ENCODE measurements around the gene TMEM123.
"Not testable (repeated sequence)": the region's sequence is repeated elsewhere in the genome, so short reads cannot be mapped to it uniquely, and the experiment has no call there.

Gene TMEM123

DNA sequence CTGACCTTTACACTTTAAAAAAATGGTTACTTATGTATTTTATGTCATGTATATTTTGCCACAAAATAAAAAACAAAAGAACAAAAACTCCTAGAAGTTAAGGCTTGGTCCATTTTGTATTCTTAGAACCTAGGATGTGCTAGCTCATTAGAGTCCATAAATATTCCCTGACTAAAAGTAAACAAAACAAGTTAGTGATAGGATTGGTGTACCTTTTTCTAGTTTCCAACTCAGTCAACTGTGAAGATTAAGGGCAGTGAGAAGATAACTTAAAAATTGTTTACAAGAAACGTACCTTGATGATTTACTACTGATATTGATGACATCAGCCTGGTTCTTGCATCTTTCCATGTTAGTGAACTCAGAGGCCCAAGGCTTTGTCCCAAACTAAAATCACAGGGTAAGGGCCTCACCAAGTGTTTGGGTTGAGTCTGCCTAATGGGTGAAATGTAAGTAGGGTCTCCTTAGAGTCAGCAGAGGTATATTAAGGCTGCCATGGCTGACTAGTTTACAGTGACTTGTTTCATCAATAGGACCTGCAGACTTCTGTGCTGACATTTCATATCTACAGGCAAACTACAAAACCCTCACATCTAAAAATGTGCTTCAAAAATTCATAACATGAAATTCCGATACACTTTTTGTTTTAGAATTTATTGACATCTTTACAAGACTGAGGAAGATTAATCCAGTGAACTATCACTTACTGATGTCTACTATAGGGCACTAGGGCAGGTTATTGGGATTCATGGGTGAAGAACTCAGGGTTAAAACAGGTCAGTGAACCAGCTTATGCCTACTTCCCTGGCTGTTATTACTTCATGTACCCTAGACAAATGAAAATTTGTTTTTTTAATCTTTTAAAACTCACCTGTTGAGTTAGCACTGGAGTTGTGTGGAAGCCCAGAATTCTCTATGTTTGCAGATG is 4.4 kb downstream of the TMEM123 start:
- FAIRE-seq = no peak

DNA sequence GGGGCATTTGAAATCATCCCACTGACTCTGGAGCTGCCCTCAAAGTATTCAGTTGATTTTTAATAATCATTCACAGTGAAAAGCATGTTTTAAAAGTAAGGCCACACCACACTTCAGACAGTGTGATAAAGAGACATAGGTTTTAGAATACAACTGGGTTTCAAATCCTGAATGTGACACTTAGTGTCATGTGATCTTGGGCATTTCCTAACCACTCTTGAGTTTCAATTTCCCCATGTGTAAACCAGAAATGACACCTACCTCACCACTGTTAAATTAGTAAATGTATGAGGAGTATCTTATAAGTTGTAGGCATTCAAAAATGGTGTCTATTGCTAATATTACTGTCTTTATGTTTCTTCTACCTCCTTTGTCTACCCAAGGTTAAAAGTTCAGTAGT is 5.4 kb downstream of the TMEM123 start:
- FAIRE-seq = no peak

DNA sequence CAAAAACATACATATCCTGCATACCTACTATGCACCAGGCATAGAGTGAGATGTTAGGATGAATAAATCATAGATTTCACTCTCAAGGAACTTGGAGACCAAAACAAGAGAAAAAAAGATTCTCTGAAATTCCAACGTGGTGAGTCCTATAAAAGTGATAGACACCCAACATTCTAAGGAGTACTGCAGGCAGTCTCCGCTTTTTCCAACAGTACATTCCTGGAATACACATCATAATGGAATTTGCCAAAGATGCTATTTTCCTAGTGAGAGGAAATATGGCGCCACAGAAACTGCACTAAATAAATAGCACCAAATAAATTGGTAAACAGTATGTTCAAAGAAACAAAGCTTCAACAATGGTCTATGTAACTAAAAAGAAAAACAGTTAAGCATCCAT is 6.0 kb downstream of the TMEM123 start:
- FAIRE-seq = no peak

- not testable (repeated sequence) for FAIRE-seq
These were observed 7.9 kb downstream of the TMEM123 start for GRCh38 chr11:102444693-102445092.

DNA sequence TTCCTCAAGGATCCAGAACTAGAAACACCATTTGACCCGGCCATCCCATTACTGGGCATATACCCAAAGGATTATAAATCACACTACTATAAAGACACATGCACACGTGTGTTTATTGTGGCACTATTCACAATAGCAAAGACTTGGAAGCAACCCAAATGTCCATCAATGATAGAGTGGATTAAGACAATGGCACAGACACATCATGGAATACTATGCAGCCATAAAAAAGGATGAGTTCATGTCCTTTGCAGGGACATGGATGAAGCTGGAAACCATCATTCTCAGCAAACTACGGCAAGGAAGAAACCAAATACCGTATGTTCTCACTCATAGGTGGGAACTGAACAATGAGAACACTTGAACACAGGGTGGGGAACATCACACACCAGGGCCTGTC is 8.4 kb downstream of the TMEM123 start:
- not testable (repeated sequence) for FAIRE-seq

- not testable (repeated sequence) for FAIRE-seq
These were observed 13.6 kb downstream of the TMEM123 start for GRCh38 chr11:102439063-102439363.

GRCh38 chr11:102438311-102439062 is 14.1 kb downstream of the TMEM123 start:
- no peak for FAIRE-seq

GRCh38 chr11:102437727-102438126 is 14.8 kb downstream of the TMEM123 start:
- no peak for FAIRE-seq

DNA sequence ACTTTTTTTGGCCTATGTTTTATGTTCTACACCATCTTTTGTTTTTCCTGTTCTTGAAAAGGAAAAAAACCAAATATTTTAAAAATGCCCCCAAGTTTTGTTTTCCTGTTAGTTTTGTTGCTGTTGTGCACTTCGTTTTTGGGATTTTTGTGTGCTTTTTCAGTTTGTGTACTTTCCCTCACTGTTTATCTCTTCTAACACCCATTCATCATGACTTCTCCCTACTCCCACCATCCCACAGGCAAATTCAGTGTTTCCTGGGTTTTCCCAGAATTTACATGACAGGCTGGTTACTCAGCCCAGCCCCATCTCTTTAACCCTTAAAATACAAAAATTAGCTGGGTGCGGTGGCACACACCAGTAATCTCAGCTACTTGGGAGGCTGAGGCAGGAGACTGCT is 15.6 kb downstream of the TMEM123 start:
- no peak for FAIRE-seq

DNA sequence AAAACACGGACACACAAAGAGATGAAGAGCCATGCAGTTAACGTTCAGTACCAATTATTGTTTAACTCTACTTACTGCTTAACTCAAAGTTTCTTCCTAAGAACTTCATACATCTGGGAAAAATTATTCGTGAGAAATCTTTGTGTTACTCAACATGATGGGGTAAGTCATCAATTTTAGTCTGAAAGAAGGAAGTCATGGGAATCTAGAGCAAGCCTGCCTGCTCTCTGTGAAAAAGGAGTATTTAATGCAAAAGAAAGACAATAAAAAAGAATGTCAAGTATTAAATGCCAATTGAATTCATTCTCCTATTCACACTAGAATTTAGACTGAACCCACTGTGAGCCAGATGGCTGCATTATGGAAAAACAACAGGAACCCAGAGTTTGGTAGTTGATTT is 16.0 kb downstream of the TMEM123 start:
- no peak for FAIRE-seq

DNA sequence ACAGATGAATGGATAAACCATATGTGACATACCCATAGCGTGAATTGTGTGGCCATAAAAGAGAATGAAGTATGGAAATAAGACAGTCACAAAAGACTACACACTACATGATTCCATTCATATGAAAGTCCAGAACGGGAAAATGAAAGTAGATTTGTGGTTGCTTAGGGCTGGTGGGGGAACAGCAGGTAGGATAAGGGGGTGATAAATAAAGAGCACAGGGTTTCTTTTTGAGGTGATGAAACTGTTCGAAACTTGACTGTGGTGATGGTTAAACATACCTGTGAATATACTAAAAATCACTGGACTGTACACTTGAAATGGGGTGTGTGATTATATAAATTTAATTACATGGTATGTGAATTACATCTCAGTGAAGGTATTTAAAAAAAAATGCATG is 16.9 kb downstream of the TMEM123 start:
- no peak for FAIRE-seq

GRCh38 chr11:102433571-102433970 is 19.0 kb downstream of the TMEM123 start:
- FAIRE-seq = not testable (repeated sequence)

- not testable (repeated sequence) for FAIRE-seq
These were observed 20.0 kb downstream of the TMEM123 start for GRCh38 chr11:102432560-102432959.

GRCh38 chr11:102431404-102431803 is 21.2 kb downstream of the TMEM123 start:
- FAIRE-seq = no peak

DNA sequence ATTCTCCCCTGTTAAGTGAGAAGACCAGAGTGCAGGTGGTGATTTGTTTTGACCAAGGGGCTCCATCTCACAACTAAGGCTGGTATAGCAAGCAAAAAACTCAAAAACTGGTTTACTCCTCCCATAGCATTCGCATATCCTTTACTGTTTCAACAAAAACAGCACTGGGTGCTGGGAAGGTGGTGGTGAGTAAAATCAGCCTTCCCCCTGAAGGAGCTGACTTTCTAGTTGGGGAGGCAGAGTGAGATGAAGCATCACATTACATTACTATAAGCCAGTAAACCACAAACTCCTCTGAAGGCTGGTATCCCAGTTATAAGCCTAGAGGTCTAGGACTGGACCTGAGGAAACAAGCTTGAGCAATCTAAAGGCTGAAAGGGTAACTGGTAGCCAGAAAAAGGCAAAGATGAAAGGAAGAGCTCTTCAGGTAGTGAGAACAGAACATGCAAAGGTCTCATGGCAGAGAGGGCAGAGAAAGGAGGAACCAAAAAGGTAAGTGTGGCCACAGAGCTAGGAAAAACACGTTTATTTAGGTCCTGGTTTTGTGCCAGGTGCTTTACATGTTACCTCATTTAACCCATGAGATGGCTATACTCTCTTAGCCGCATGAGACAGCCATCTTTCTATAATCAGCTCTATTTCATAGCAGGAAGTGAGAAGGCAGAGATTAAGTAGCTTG is 22.3 kb downstream of the TMEM123 start:
- FAIRE-seq = no peak

- no peak for FAIRE-seq
These were observed 22.9 kb downstream of the TMEM123 start for GRCh38 chr11:102429691-102430090.

DNA sequence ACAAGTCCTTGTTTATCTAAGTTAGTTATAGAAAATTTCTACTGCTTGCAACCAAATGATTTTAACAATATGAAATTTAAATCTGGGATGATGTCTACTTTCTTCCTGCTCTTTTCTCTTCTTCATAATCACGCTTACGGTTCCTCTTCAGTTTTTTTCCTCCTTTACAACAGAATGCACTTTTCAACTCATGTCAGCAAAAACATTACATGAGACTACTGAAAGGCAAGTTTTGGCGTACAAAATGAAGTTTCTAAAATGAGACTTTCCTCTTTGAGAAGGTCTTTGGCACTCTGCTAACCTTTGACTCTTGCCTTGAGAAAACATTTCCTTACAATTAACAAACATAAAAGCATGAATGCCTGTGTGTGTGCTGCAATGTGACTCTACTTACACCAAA is 23.3 kb downstream of the TMEM123 start:
- no peak for FAIRE-seq

DNA sequence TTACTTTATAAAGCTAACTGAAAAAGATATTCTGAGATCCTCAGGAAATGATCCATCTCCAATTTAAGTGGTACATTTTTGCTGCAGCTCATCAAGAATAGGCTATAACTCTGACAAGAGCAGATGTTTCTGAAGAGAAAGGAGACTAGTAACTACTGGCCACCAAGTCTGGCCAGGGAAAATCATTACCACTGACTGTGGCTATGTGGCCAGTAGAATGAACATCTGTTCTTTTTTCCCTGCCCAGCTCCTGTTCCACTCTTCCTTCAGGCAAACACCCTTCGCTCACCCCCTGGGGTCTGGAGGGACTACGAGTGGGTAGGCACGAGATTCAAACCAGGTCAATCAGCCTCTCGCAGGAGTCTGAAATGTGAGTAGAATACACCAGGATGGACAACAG is 23.9 kb downstream of the TMEM123 start:
- FAIRE-seq = no peak

DNA sequence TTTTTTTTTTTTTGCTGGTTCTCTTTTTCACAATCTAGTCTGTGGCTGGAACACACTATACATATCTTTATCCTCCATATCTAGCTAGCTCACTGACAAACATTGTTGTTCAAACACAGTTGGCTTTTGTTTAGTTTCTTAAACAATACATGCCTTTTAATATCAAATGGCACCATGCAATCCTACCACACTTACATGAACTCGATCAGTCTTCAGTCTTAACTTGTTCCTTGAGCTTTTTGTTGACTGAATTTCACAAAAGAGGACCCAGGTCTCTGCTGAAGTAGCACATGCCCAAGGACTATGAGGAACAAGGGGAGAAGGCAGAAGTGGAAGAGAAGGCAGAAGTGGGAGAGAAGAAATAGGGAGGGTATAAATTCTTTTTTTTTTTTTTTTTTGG is 25.5 kb downstream of the TMEM123 start:
- FAIRE-seq = no peak

GRCh38 chr11:102426570-102426969 is 26.0 kb downstream of the TMEM123 start:
- no peak for FAIRE-seq

- no peak for FAIRE-seq
These were observed 26.6 kb downstream of the TMEM123 start for GRCh38 chr11:102426000-102426399.

DNA sequence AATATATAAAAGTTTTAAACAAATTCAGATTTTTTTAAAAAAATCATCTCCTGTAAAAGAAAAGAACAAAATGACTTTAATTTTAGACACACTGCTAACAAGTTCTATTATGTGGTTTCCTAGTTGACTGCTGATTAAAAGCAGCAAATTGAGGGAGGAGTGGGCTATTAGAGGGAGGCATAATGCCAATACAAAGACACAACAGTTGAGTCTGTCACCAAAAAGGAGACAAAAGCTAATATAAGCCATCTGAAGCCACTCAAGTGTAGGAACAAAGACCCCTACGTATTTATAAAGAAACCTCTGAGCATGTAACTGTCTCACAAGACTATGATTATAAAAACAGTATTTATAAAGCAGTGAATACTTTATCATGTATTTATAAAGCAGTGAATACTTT is 28.6 kb downstream of the TMEM123 start:
- no peak for FAIRE-seq

- no peak for FAIRE-seq
These were observed 29.5 kb downstream of the TMEM123 start for GRCh38 chr11:102422817-102423712.
